Astrocyte of the hippocampus (primary cell): ENCODE results near the gene ZCCHC7.
"Not testable (repeated sequence)": the region's sequence is repeated elsewhere in the genome, so short reads cannot be mapped to it uniquely, and the experiment has no call there.

Experiments used
- DNase-seq: peaks from one replicate; pipeline ENCODE4 v3.0.0; 2011; ENCODE audit warnings: low read depth, low spot score

Gene ZCCHC7

DNA sequence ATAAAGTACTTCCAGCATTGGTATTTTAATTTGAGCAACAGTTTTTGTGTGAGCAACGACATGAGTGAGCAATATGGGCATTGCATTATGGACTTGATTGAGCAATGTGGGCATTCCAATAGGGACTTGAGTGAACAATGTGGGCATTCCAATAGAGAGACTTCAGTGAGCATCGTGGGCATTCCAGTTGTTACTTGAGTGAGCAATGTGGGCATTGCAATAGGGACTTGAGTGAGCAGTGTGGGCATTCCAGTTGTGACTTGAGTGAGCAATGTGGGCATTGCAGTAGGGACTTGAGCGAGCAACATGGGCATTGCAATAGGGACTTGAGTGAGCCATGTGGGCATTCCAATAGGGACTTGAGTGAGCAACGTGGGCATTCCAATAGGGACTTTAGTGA, 52.2 kb downstream of the ZCCHC7 start:
- DNase-seq: no peak

DNA sequence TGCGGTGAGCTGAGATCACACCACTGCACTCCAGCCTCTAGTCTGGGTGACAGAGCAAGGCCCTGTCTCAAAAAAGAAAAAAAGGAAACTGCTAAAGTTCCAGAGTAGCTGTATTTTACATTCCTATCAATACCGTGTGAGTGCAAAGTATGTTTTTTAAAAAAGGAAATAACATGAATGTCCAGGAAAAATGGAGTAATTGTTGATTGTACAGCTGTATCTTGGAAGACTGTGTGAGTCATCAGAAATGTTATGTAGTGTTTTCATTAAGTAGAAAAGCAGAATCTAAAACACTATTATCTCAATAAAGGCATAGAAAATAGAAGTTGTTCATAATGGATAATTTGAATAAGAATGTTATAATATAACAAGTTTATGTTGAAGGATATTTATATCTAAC, 53.9 kb downstream of the ZCCHC7 start:
- DNase-seq: peak; percentile 9

DNA sequence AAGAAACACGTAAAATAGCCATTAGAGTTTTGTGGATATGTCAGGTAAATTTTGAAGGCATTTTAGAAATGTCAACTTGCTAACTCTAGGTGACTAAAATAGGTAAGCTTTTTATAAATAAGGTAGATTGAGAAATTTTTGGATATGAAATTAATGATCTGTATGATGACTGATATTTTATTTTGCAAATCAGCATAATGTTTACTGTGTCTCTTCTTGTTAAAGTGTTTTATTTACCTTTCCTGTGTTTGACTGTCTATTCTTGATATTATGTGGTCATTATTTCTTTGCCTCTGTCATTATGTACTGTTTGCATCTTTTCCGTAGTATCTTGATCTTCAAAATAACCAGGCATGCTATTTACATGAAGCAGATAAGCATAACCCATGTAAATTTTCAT, 58.4 kb downstream of the ZCCHC7 start:
- no peak for DNase-seq

DNA sequence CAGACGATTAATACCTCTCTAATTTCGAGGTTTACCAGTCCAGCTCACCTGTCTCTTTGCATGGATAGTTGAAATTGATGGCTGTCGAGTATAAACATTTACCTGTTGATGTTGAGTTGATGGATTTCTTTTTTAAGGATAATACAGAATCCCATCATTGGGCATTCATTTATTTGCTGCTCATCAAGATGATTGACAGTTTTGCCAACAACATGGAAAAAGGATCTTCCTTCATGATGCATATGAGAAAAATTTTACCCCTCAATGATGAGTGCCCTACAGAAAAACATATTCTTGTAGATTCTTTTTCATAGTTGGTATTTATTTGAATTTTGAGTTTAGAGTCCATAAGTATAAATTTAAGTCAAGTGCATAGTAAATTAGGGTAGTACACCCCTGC, 59.2 kb downstream of the ZCCHC7 start:
- DNase-seq: no peak

DNA sequence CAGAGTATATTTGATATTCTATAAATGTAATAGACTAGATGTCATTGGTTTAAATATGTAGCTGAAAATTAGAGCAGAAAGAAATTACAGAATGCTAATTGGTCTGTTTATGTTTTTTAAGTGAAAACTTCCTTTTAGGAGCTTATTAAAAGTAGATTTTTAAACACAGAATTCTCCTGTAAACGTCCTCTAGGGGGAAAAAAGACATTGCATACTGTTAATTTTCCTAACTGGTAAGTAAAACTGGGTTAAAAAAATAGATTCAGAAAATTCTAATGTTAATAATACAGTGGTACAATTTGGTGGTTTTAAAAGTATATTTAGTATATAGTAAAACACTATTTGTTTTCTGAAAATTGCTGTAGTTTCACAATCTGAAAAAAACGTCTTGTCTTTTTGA, 59.8 kb downstream of the ZCCHC7 start:
- DNase-seq: no peak

DNA sequence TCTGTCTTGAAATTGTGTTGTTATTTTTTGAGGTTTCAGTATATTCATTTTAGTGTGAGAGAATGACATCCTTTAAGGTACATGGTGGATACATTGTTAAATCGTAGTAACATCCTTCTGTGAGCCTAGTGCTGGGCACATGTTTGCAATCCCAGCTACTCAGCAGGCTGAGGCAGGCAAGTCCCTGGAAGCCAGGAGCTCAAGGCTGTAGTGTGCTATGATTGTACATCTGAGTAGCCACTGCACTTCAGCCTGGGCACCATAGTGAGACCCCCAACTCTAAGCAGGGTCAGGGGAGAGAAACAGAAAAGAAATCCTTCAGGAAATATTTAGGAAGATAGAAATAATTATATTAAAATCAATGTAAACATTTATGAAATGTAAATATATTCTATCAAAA, 62.3 kb downstream of the ZCCHC7 start:
- DNase-seq: no peak

DNA sequence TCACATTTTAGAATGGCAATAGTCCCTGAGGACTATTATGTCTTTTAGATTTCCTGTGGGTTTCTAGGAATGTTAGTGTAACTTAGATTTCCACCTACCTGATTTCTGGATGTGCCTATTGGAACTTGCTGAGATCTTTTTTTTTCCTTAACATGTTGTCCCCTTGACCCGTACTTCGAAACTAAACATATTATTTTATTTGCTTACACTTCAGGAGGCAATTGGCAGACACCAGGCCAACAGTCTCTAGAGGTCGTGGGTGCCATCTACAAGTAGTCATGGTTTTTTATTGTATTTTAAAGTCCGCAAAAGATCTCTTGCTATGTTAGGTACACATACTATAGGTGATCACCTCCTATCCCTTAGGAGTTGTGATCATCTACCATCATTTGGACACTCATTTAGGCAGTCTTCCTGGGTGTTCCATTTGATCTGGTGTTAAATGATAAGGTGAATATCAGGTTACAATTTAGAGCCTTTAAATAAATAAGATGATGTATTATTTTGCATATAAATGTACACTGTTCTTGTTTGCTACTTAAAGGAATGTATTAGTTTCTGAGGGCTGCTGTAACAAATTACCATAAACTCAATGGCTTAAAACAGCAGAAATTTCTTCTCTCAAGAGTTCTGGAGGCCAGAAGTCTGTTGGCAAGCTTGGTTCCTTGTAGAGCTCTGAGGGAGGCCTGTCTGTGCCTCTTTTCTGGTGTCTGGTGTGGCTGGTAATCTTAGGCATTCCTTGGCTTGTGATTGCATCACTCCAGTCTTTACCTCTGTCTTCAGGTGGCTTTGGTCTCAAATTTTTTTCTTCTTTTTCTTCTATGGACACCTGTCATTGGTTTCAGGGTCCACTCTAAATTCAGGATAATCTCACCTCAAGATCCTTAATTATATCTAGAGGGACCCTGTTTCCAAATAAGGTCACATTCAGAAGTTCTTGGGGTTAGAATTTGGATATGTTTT, 64.8 kb downstream of the ZCCHC7 start:
- DNase-seq: no peak

DNA sequence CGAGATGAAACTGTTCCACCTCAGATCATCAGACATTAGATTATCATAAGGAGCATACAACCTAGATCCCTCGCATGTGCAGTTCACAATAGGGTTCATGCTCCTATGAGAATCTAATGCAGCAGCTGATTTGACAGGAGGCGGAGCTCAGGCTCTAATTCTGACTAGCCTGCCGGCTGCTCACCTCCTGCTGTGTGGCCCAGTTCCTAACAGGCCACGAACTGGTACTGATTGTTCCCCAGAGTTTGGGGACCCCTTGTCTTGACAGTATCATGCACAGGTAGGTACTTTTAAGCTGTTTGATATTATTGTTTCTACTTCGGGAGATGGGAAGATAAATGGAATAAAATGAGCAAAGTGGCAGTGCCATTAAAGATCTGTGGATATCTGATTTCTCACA, 66.9 kb downstream of the ZCCHC7 start:
- DNase-seq: no peak

DNA sequence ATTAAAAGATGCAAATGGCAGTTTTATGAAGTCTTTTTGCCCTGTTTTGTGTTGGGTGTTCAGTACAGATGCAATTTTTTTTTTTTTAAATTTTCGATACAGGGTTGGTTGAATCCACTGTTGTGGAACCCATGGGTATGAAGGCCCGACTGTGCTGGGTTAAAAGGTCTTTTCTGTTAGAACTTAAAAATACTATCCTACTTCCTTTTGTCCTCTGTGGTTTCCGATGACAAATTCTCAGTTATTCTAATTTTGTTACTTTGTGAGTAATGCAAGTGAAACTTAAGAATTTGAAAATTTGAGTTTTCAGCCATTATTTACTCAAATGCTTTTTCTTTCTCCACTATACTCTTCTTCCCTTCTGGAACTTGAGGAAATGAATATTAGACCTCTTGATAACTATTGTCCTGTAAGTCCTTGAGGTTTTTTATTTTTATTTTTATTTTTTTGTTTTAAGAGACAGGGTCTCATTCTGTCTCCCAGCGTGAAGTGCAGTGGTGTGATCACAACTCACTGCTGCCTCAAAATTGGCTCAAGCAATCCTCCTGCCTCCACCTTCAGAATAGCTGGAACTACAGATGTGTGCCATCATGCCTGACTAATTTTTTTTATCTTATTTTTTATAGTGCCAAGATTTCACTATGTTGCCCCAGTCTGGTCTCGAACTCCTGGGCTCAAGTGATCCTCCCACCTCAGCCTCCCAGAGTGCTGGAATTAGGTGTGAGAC, 67.5 kb downstream of the ZCCHC7 start:
- DNase-seq: no peak

DNA sequence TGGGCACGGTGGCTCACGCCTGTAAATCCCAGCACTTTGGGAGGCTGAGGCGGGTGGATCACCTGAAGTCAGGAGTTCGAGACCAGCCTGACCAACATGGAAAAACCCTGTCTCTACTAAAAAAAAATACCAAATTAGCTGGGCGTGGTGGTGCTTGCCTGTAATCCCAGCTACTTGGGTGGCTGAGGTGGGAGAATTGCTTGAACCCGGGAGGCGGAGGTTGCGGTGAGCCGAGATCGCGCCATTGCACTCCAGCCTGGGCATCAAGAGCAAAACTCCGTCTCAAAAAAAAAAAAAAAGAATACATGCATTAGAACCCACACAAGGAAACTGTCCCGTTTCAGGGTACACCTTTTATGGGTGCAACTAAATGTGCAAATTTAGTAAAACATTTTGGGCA, 70.4 kb downstream of the ZCCHC7 start:
- DNase-seq: not testable (repeated sequence)

DNA sequence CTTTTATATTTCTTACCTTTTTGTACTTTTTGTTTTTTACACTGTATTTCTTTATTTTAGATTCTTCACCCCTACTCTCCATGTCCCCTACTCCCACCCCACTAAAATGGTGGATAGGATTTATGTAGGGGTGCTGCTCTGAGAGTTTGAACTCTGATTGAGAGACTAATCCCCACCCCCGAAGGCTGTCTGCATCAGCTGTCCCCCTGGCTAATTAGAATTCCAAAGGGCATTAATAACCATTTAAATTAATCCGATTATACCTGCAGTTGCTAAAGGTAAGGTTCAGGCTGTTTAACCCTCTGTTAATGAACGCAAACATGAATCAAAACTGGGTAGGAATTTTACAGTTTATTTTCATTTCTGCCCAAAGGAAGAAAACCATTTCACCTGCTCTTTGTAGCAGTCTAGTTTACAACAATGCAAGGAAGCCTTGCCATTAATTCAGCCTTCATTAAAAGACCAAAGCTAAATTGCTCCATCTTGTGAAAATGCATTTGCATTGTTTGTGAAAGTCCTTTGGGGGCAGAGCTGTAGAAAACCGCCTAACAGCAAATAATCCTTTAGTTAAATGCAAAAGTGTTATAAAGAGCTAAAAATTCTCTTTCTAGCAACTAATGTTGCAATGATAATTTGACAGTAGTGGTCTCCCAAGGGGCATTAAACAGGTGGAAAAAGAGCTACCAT, 71.2 kb downstream of the ZCCHC7 start:
- no peak for DNase-seq

DNA sequence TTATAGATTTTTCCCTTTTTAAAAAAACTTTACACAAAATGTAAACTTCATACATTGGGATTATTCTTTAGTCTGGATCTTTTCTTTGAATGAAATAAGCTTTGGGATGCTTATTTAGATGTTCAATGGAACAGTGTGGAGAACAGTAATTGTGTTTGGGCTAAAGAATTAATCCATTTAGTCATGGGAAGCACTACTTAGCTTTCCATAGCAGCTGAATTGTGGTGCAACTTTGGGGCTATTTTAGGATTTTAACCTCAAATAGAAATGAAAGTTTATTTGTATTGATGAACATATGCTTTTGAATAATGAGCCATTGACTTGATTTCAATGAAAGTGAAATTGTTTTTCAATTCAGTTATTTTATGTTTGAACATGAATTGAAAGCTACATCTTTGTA, 72.4 kb downstream of the ZCCHC7 start:
- no peak for DNase-seq

DNA sequence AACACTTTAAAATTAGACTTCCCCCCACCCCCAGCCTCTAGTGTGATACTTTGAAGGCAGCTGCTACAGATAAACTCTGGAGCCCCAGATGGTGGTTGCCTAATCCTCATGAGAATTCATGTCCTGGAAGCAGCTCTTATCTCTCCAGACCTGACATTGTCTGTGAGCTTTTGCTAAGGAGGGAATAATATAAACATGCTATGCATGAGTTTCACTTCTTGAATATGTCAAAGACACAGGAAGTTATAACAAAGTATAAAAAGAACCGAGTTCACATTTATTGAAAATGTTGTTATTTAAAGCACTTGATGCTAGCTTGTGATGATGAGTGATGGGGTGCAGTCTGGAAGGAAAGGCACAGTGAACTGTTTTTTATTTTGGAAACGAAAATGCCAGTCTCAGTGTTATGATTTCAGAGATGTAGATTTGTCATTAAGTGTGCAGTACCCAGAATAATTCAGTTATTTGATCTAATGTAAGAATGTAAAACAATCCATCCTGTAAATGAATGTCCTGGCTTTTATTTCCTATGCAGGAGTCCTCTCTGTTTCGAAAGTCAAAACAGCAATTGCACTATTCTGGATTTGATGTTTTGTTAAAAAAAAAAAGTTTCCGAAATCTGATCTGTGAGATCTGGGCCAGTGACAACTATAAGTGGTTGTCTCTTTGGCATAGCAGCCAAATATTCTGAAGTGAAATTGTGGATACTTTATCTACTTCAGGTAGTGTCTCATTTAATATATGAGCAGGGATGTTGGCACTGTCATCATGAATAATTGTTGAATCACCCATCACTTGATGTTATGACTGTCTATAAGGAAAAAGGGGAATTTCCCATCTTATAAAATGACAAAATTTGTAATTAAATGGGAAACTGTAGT, 77.0 kb downstream of the ZCCHC7 start:
- no peak for DNase-seq

DNA sequence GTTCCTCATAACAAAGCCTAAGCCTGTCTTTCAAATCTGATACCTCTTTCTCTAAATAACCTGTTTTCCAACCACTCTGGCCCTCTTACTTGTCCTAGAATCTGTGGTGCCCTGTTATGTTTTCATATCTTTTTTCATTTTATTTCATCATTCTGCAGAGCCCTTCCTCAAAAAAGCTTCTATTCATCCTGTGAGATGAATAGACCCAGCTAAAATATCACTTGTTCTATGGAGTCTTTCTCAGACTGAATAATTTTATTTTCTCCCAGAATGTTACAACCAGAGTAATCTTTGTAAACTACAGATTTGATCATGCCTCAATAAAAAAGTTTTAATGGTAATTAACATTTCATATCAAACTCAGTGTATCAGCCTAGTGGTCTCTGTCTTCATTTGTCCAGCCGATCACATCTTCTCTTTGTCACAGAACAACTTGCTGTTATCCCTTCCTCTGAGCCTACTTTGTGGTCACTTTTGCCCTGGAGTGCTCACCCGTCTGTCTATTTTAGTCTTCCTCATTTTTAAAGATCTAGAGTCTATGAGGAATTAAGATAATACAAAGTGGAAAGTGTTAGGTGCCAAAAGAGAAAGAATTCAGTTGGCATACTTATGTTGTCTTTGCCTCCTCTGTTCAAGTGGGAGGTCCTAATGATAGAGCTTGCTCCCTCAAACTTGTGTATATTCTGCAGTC, 77.8 kb downstream of the ZCCHC7 start:
- no peak for DNase-seq

DNA sequence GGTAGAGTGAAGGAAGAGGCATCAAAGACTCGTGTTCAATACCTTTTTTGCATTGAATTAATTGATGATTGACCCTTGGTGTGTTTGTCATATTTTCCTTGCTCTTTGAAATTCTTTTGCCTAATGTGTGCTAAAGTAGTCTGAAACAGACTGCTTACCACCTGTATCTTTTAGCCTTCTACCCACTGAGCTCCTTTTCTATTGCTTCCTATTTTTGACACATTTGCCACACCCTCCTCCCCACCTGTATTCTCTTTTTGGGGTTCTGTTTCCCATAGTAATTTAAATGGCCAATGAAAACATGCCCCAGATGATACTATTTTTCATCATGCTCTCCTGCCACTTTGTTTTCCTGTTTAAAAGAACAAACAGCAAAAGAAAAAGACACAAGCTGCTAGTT, 78.5 kb downstream of the ZCCHC7 start:
- DNase-seq: no peak

DNA sequence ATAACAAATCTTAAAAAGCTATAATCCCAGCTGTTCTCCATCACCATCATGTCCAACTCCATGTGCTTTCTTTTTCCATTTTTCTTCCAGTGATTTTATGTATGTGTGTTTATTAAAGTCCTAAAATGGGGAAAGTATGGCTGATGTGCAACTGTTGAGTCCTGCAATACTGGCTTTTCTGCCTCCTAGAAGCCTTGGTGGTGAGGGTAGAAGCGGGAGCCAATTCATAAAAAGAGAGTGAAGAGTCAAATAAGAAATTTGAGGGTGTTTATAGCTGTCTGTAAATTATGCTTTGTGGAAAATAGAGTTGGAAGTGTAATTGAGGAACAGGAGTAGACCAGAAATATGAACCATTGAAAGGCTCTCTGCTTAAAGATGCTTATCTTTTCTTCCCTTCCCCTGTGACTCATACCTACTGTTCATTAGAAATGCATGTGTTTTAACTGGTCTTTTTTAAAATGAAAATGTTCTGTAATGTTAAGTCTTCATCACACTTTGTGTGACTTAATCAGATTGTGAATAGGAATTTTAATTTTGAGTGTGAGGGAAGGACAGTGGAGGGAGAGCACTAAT, 80.1 kb downstream of the ZCCHC7 start:
- DNase-seq: peak; percentile 45

DNA sequence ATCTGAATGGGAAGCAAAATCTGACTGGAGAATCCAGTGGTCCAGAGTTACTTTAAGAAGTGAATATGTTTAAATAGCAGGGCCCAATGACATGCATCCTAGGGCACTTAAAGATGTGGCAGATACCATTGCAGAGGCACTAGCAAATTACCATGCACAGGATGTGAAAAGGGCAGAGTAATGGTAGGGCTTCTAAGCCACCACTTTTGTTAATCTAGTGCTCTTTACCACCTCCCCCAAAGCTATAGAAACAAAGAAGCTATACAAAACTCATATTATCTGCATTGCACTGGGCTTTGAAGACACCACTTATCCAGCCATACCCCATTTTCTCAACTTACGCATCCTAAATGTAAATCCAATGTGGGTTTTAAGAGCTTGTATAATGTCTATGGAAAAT, 81.2 kb downstream of the ZCCHC7 start:
- no peak for DNase-seq

DNA sequence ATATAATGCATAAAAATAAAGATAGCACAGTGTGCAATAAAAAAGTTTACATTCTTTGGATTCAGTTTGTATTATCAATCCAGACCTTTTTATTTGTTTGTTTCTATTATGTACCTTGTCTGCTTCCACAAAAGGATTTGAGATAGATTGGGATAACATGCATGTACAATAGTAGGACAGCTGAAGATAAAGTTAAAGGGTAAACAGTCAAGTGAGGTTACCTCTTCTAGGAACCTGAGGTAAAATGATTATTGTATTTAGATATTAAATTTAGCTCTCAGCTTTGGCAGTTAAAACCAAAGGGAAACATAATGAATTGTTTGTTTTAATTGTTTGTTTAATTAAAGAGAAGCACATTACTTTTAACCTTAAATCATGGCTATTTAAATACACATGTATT, 81.7 kb downstream of the ZCCHC7 start:
- no peak for DNase-seq

DNA sequence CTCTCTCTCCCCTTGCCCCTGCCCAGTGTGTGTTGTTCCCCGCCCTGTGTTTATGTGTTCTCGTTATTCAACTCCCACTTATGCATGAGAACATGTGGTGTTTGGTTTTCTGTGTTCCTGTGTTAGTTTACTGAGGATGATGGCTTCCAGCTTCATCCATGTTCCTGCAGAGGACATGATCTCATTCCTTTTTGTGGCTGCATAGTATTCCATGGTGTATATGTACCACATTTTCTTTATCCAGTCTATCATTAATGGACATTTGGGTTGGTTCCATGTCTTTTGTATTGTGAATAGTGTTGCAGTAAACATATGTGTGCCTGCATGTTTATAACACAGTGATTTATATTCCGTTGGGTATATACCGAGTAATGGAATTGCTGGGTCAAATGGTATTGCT, 83.1 kb downstream of the ZCCHC7 start:
- DNase-seq: not testable (repeated sequence)

DNA sequence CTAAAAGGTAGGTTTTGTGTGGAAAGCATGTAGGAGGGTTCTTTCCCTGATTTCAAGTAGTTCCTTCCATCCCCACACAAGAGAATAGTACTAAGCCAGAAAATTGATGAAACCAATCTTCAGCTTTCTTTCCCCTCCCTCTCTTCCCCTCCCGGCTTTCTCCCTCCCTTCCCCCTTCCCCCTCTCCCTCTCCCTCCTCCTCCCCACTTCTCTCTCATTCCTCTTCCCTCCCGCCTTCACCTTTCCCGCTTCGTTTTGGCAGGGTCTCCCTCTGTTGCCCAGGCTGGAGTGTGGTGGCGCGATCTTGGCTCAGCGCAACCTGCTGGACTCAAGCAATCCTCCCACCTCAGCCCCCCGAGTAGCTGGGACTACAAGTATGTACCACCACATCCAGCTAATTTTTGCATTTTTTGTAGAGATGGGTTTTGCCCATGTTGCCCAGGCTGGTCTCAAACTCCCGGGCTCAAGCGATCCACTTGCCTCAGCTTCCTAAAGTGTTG, 85.8 kb downstream of the ZCCHC7 start:
- no peak for DNase-seq
